OCI-LY7 (cell line): ENCODE data around the gene ISG15. TPM values are rescaled to one million over a fixed set of nuclear protein-coding genes. Genes with fewer than 3 reads are reported as not detected.

Experiments
- BruUV-seq: library from RNA; stranded (reverse); fragments of 400-500 nt; replicated peaks from 2 replicates; lab custom pipeline; 2021; lab: Mats Ljungman, UMichigan
- CTCF ChIA-PET: fragments of 300-600 bp; sonication (Branson Sonifier 250); formaldehyde crosslinking; loops from one replicate; lab custom pipeline; 2022; ENCODE audit warnings: antibody characterized with exemption; ENCODE audit not compliant: unreplicated experiment; lab: Charles Lee
- POLR2A ChIA-PET: fragments of 300-600 bp; sonication (Branson Sonifier 250); formaldehyde crosslinking; loops from one replicate; lab custom pipeline; 2022; ENCODE audit warnings: antibody characterized with exemption; lab: Charles Lee
- DNase-seq: peaks from one replicate; pipeline ENCODE4 v3.0.0-alpha.2; 2015; ENCODE audit warnings: low spot score
- H2AFZ ChIP-seq: fragments of 200-600 bp; sonication (generic), shearing (Covaris generic); 2 replicates; pipeline ENCODE4 v1.6.1; 2014; ENCODE audit warnings: mild to moderate bottlenecking, antibody characterized with exemption, low read length, moderate library complexity
- H3K27ac ChIP-seq: fragments of 200-600 bp; sonication (generic); 2 replicates; pipeline ENCODE4 v1.5.1; 2014; ENCODE audit warnings: mixed run types, low read depth, mild to moderate bottlenecking, moderate library complexity, low read length, inconsistent platforms; ENCODE audit not compliant: poor library complexity, severe bottlenecking
- H3K36me3 ChIP-seq: fragments of 200-600 bp; sonication (generic); 2 replicates; pipeline ENCODE4 v1.6.1; 2014; ENCODE audit warnings: mild to moderate bottlenecking, antibody characterized with exemption, low read length, moderate library complexity, mixed read lengths; ENCODE audit not compliant: insufficient read depth
- H3K4me1 ChIP-seq: fragments of 200-600 bp; sonication (generic); 2 replicates; pipeline ENCODE4 v1.5.1; 2014; ENCODE audit warnings: mild to moderate bottlenecking, low read length; ENCODE audit not compliant: insufficient read depth, poor library complexity, severe bottlenecking
- H3K4me2 ChIP-seq: fragments of 200-600 bp; sonication (generic); 2 replicates; pipeline ENCODE4 v1.6.1; 2014; ENCODE audit warnings: mild to moderate bottlenecking, low read length
- H3K4me3 ChIP-seq: fragments of 200-600 bp; sonication (generic); 2 replicates; pipeline ENCODE4 v1.5.1; 2014; ENCODE audit warnings: mild to moderate bottlenecking, low read depth, low read length; ENCODE audit not compliant: poor library complexity, severe bottlenecking
- H3K79me2 ChIP-seq: fragments of 200-600 bp; sonication (generic); 2 replicates; pipeline ENCODE4 v1.6.1; 2016; ENCODE audit warnings: low read depth, mild to moderate bottlenecking, low read length, moderate library complexity, mixed read lengths; ENCODE audit not compliant: insufficient read depth
- H3K9me2 ChIP-seq: fragments of 200-600 bp; sonication (generic); 2 replicates; pipeline ENCODE4 v1.6.1; 2016; ENCODE audit warnings: mild to moderate bottlenecking, low read length, mixed read lengths; ENCODE audit not compliant: insufficient read depth
- H3K9me3 ChIP-seq: fragments of 200-600 bp; sonication (generic); 2 replicates; pipeline ENCODE4 v1.6.1; 2014; ENCODE audit warnings: mild to moderate bottlenecking, mixed run types, low read length, mixed read lengths
- H4K20me1 ChIP-seq: fragments of 200-600 bp; sonication (generic); 2 replicates; pipeline ENCODE4 v1.6.1; 2014; ENCODE audit warnings: mild to moderate bottlenecking, antibody characterized with exemption, low read length, moderate library complexity, mixed read lengths; ENCODE audit not compliant: insufficient read depth
- CTCF ChIP-seq: fragments of 200-600 bp; sonication (generic); conservative IDR thresholded peaks from 2 replicates; pipeline ENCODE4 v1.5.1; 2014; ENCODE audit warnings: mild to moderate bottlenecking, antibody characterized with exemption, low read length, moderate library complexity, mixed read lengths
- EZH2phosphoT487 ChIP-seq: fragments of 200-600 bp; sonication (generic); IDR thresholded peaks from 2 replicates; pipeline ENCODE4 v1.6.1; 2018; ENCODE audit warnings: low read depth, borderline replicate concordance, mild to moderate bottlenecking, mixed run types, antibody characterized with exemption, low read length, moderate library complexity, mixed read lengths
- intact Hi-C: fragments of 100-400 bp; cut with micrococcal nuclease; formaldehyde crosslinking; loops from one replicate; pipeline ENCODE4 v1.10.0; 2022; ENCODE audit not compliant: unreplicated experiment
- total RNA-seq, 2 experiments: library from RNA; depleted of rRNA in 1 of 2; stranded (reverse); fragments of >200 nt in 1 of 2; shearing (Covaris generic) in 1 of 2; gene quantifications; 2 replicates each; pipeline ENCODE4 v1.2.3, GENCODE V29; 2014 to 2022

Gene ISG15
- total RNA-seq, 2 experiments from 2014 or later = 65.4 to 110 TPM

GRCh38 chr1:969260-969855 is 43.9 kb upstream of the ISG15 start:
- ChIA-PET CTCF (no interaction called here), POLR2A (no interaction called here)
- H2AFZ ChIP-seq = no peak overlapping the region
- H3K4me1 ChIP-seq = no peaks in the 10 kb centered on the region
- intact Hi-C loops = no loop called here
- H3K27ac ChIP-seq = no peak overlapping the region
- no peaks in the 10 kb centered on the region for H3K36me3 ChIP-seq
- no peak overlapping the region for H3K4me3 ChIP-seq
- H3K79me2 ChIP-seq = no peaks in the 10 kb centered on the region
- H3K4me2 ChIP-seq = no peak overlapping the region
- no peaks in the 10 kb centered on the region for H3K9me3 ChIP-seq
- TF ChIP-seq EZH2phosphoT487 = no peak
- H4K20me1 ChIP-seq = no peaks in the 10 kb centered on the region; the same call in 1 of the 2 replicates
- H3K9me2 ChIP-seq = no peaks in the 10 kb centered on the region
- no TSS peak for BruUV-seq
- DNase-seq = no peak

GRCh38 chr1:970242-970972 is 42.9 kb upstream of the ISG15 start:
- H3K4me2 ChIP-seq = no peak overlapping the region
- no peaks in the 10 kb centered on the region; the same call in 1 of the 2 replicates for H4K20me1 ChIP-seq
- no peak overlapping the region for H3K4me3 ChIP-seq
- no peak for DNase-seq
- H3K9me3 ChIP-seq = no peaks in the 10 kb centered on the region
- no peaks in the 10 kb centered on the region for H3K79me2 ChIP-seq
- H3K27ac ChIP-seq = no peak overlapping the region
- no TSS peak for BruUV-seq
- no peaks in the 10 kb centered on the region for H3K36me3 ChIP-seq
- H2AFZ ChIP-seq = no peak overlapping the region
- ChIA-PET POLR2A (no interaction called here), CTCF (no interaction called here)
- no peaks in the 10 kb centered on the region for H3K9me2 ChIP-seq
- intact Hi-C loops = no loop called here
- no peaks in the 10 kb centered on the region for H3K4me1 ChIP-seq
- no peak for TF ChIP-seq EZH2phosphoT487
- TF ChIP-seq CTCF = no peak

GRCh38 chr1:970973-971730 is 42.1 kb upstream of the ISG15 start:
- no peak for TF ChIP-seq CTCF
- no peak for TF ChIP-seq EZH2phosphoT487
- H3K9me3 ChIP-seq = no peaks in the 10 kb centered on the region
- no peaks in the 10 kb centered on the region for H3K36me3 ChIP-seq
- no peak overlapping the region for H3K27ac ChIP-seq
- H3K79me2 ChIP-seq = no peaks in the 10 kb centered on the region
- no peak overlapping the region for H3K4me3 ChIP-seq
- no peaks in the 10 kb centered on the region; the same call in 1 of the 2 replicates for H4K20me1 ChIP-seq
- DNase-seq = no peak
- BruUV-seq = no TSS peak
- intact Hi-C loops = no loop called here
- H2AFZ ChIP-seq = no peak overlapping the region
- H3K4me2 ChIP-seq = no peak overlapping the region
- no peaks in the 10 kb centered on the region for H3K9me2 ChIP-seq
- CTCF ChIA-PET = no interaction called here
- POLR2A ChIA-PET = no interaction called here
- H3K4me1 ChIP-seq = no peaks in the 10 kb centered on the region
